Spleen (tissue), 13 donors: Measurements from ENCODE around the gene TSKS. TPM values are rescaled to one million over a fixed set of nuclear protein-coding genes. Genes with fewer than 3 reads are reported as not detected.

Source experiments
- DNase-seq: peaks from one replicate; pipeline ENCODE4 v3.0.0-alpha.2; 2020
- H3K27ac ChIP-seq, 8 donors: fragments of 200-600 bp; sonication (generic) in 7 of 8; 1 replicate in 4 of 8; 2 replicates in 4 of 8; pipeline versions ENCODE4 v1.5.0 to v1.8.0; 2016 to 2021; ENCODE audit warnings: inconsistent platforms in 4 of 8, mild to moderate bottlenecking in 4 of 8, moderate library complexity in 1 of 8
- H3K27me3 ChIP-seq, 7 donors: fragments of 200-600 bp; sonication (generic) in 6 of 7; replicated peaks in 1 of 7; 1 replicate in 4 of 7; 2 replicates in 3 of 7; pipeline versions ENCODE4 v1.5.0 to v1.8.0; 2016 to 2021; ENCODE audit warnings: inconsistent platforms in 3 of 7, mild to moderate bottlenecking in 1 of 7
- H3K36me3 ChIP-seq, 6 donors: fragments of 200-600 bp; sonication (generic) in 5 of 6; 1 replicate in 4 of 6; 2 replicates in 2 of 6; pipeline versions ENCODE4 v1.5.0 to v1.8.0; 2016 to 2021; ENCODE audit warnings: inconsistent platforms in 2 of 6
- H3K4me1 ChIP-seq, 6 donors: fragments of 200-600 bp; sonication (generic) in 5 of 6; 1 replicate in 3 of 6; 2 replicates in 3 of 6; pipeline versions ENCODE4 v1.5.0 to v1.8.0; 2016 to 2021; ENCODE audit warnings: inconsistent platforms in 3 of 6
- H3K4me3 ChIP-seq, 8 donors: fragments of 200-600 bp; sonication (generic) in 7 of 8; 1 replicate in 4 of 8; 2 replicates in 4 of 8; pipeline versions ENCODE4 v1.5.0 to v1.8.0; 2016 to 2021; ENCODE audit warnings: inconsistent platforms in 4 of 8, mild to moderate bottlenecking in 4 of 8, moderate library complexity in 2 of 8
- H3K9me3 ChIP-seq, 8 donors: fragments of 200-600 bp; sonication (generic) in 7 of 8; 1 replicate in 4 of 8; 2 replicates in 4 of 8; pipeline versions ENCODE4 v1.5.0 to v1.8.0; 2016 to 2021; ENCODE audit warnings: inconsistent platforms in 4 of 8
- POLR2A ChIP-seq, 3 donors: fragments of 450-650 bp; IDR thresholded peaks; one replicate each; pipeline ENCODE4 v1.5.1; 2017; ENCODE audit warnings: antibody characterized with exemption in 3 of 3, mild to moderate bottlenecking in 1 of 3
- POLR2AphosphoS5 ChIP-seq, 3 donors: sonication (generic); formaldehyde crosslinking; IDR thresholded peaks; one replicate each; pipeline ENCODE4 v1.5.1; 2017; ENCODE audit warnings: antibody characterized with exemption in 3 of 3
- WGBS, 5 donors: extraction: QIAGEN DNeasy Blood & Tissue Kit in 3 of 5; methylation state at CpG; one replicate each; pipeline versions ENCODE4 v1.1.5 to v1.1.7; 2013 to 2018; 5-methylcytosine and 5-hydroxymethylcytosine counted together
- intact Hi-C: fragments of 100-400 bp; cut with DNase I; formaldehyde crosslinking; loops from one replicate; pipeline ENCODE4 v1.15.0; 2023; ENCODE audit warnings: low total_unique reads
- long read RNA-seq, 2 donors: transcript quantifications; one replicate each; lab custom pipeline, GENCODE V29; 2026
- polyA plus RNA-seq, 3 donors: library from polyadenylated mRNA; stranded (reverse); fragments of 200-250 nt; gene quantifications; one replicate each; pipeline ENCODE4 v1.2.1, GENCODE V29; 2013
- total RNA-seq, 7 donors: library from RNA; depleted of rRNA in 3 of 7; stranded (reverse); fragments of >200 nt in 3 of 7; fragmentation: NEBNext Ultra II Directional in 4 of 7; extraction: Animal tissue kit (Norgen Biotek cat#: 25700) in 4 of 7; gene quantifications; one replicate each; pipeline versions ENCODE4 v1.1.0 to v1.2.1, GENCODE V29; 2016 to 2021
- TF ChIP-seq, protein P1 (sequence below), 11 experiments: fragments of 200-600 bp in 7 of 11; fragments of 450-650 bp in 4 of 11; sonication (generic) in 4 of 11; IDR thresholded peaks in 8 of 11; conservative IDR thresholded peaks in 3 of 11; 1 replicate in 7 of 11; 2 replicates in 4 of 11; pipeline versions ENCODE4 v1.4.0 to v1.8.0; 2016 to 2021; ENCODE audit warnings: antibody characterized with exemption in 11 of 11, inconsistent platforms in 4 of 11, mild to moderate bottlenecking in 1 of 11
- donor health status: healthy with polysubstance abuse.
- donor health status: DM: no; HTN: no; CAD: no; lungs with moderate emphysema.
- donor health status: DM: no; HTN: no; CAD: no.
- donor health status: Bipolar disorder and iron deficiency.
- donor health status: healthy.
- donor health status: DM: no; HTN: no; CAD: no.
- donor health status: DM: yes; HTN: yes; CAD: no.

TSKS gene, protein sequence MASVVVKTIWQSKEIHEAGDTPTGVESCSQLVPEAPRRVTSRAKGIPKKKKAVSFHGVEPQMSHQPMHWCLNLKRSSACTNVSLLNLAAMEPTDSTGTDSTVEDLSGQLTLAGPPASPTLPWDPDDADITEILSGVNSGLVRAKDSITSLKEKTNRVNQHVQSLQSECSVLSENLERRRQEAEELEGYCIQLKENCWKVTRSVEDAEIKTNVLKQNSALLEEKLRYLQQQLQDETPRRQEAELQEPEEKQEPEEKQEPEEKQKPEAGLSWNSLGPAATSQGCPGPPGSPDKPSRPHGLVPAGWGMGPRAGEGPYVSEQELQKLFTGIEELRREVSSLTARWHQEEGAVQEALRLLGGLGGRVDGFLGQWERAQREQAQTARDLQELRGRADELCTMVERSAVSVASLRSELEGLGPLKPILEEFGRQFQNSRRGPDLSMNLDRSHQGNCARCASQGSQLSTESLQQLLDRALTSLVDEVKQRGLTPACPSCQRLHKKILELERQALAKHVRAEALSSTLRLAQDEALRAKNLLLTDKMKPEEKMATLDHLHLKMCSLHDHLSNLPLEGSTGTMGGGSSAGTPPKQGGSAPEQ
- total RNA-seq = 1 to 10 TPM in 1 of 7 donors, under 1 TPM in 2, not detected in 4; 0.37 to 2.1 (median 0.92) TPM
- polyA plus RNA-seq = 1 to 10 TPM in 1 of 3 donors, under 1 TPM in 2; 0.26 to 1.0 (median 0.85) TPM
- long read RNA-seq, donor 1 = 0 reads
- long read RNA-seq, donor 2, partial matches to known transcripts = 40 of 40 reads
- long read RNA-seq, donor 2, other reads (novel, unspliced or antisense) = 0 of 40 reads

- Histone ChIP-seq H3K36me3 (no peaks in the 10 kb centered on the region), H3K27ac (peak within 1 kb of the TSS in 3 of 8 donors; percentile 27 to 54 (median 47)), H3K9me3 (no peaks in the 10 kb centered on the region), H3K4me3 (no peak within 1 kb of the TSS), H3K4me1 (peaks cover 8 to 25% (median 18%) of the 10 kb centered on the region in 6 donors), H3K27me3 (no peaks in the 10 kb centered on the region)
- no peak for DNase-seq
- 72 to 81% (median 79%) methylated on average over 5 to 6 of the region's 6 CpGs for WGBS, 5 donors
- intact Hi-C loops = no loop called here
- TF ChIP-seq POLR2A (IDR thresholded peaks at IDR 0.05) = no peak
- TF ChIP-seq POLR2AphosphoS5 (IDR thresholded peaks at IDR 0.05) = no peak
- TF ChIP-seq, protein P1, sequence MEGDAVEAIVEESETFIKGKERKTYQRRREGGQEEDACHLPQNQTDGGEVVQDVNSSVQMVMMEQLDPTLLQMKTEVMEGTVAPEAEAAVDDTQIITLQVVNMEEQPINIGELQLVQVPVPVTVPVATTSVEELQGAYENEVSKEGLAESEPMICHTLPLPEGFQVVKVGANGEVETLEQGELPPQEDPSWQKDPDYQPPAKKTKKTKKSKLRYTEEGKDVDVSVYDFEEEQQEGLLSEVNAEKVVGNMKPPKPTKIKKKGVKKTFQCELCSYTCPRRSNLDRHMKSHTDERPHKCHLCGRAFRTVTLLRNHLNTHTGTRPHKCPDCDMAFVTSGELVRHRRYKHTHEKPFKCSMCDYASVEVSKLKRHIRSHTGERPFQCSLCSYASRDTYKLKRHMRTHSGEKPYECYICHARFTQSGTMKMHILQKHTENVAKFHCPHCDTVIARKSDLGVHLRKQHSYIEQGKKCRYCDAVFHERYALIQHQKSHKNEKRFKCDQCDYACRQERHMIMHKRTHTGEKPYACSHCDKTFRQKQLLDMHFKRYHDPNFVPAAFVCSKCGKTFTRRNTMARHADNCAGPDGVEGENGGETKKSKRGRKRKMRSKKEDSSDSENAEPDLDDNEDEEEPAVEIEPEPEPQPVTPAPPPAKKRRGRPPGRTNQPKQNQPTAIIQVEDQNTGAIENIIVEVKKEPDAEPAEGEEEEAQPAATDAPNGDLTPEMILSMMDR (IDR thresholded peaks at IDR 0.05 in 8 of 11, conservative IDR thresholded peaks at IDR 0.05 in 3 of 11) = no peak
Measured at GRCh38 chr19:49763230-49763629, at the start of gene TSKS. TSS of gene TSKS (minus strand) at chr19:49763306. CDS start at chr19:49763247, 59 bp downstream.

- H3K4me1 ChIP-seq = peaks cover 17 to 71% (median 50%) of the 10 kb centered on the region in 6 donors
- intact Hi-C loops = no loop called here
- H3K4me3 ChIP-seq = peak overlapping the region; percentile 53 to 75 (median 66)
- H3K27me3 ChIP-seq = no peaks in the 10 kb centered on the region
- H3K36me3 ChIP-seq = peaks cover 0 to 3% (median 0%) of the 10 kb centered on the region in 6 donors
- WGBS, 5 donors = 44 to 70% (median 48%) methylated on average over 8 to 11 of the region's 11 CpGs
- TF ChIP-seq POLR2AphosphoS5 (IDR thresholded peaks at IDR 0.05) (no peak), POLR2A (IDR thresholded peaks at IDR 0.05) (no peak)
- TF ChIP-seq, protein P1 (IDR thresholded peaks at IDR 0.05 in 8 of 11, conservative IDR thresholded peaks at IDR 0.05 in 3 of 11) = no peak
- peak overlapping the region; percentile 55 to 92 (median 89) for H3K27ac ChIP-seq
- no peaks in the 10 kb centered on the region for H3K9me3 ChIP-seq
- DNase-seq = no peak
Measured at GRCh38 chr19:49812452-49812996, 49.4 kb upstream of the TSKS start.

DNA sequence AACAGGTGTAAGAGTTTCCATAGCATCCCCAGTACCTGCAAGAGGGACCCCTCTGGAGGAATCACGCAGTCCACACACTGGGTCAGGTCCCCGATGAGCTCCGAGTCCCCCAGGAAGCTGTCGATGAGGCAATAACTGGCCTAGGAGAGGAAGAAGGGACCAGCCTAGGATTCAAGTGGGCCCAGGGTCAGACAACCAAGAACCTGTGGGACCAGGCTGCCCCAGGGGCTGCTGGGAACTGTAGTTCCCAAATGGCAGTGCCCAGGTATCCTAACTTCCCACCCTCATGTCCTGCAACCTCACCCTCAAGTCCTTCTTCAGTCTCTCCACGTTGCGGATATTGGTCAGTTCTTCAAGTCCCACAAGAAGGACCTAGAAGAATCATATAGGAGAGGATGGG lies 48.2 kb upstream of the TSKS start:
- peak overlapping the region in 1 of 8 donors; percentile 7 for H3K27ac ChIP-seq
- TF ChIP-seq POLR2AphosphoS5 (IDR thresholded peaks at IDR 0.05) (no peak), POLR2A (IDR thresholded peaks at IDR 0.05) (no peak)
- TF ChIP-seq, protein P1 (IDR thresholded peaks at IDR 0.05 in 8 of 11, conservative IDR thresholded peaks at IDR 0.05 in 3 of 11) = no peak
- H3K4me3 ChIP-seq = no peak overlapping the region
- H3K4me1 ChIP-seq = peaks cover 12 to 70% (median 45%) of the 10 kb centered on the region in 6 donors
- 80 to 97% (median 85%) methylated on average over 6 of the region's 6 CpGs for WGBS, 5 donors
- peaks cover 0 to 15% (median under 1%) of the 10 kb centered on the region in 6 donors for H3K36me3 ChIP-seq
- no peaks in the 10 kb centered on the region for H3K27me3 ChIP-seq
- no peaks in the 10 kb centered on the region for H3K9me3 ChIP-seq
- DNase-seq = no peak
- intact Hi-C loops = no loop called here
